Measurements from ENCODE around the gene RND2.
A peak's percentile ranks its signal among the peaks of the same experiment; 100 is the strongest.

RND2 gene

DNA sequence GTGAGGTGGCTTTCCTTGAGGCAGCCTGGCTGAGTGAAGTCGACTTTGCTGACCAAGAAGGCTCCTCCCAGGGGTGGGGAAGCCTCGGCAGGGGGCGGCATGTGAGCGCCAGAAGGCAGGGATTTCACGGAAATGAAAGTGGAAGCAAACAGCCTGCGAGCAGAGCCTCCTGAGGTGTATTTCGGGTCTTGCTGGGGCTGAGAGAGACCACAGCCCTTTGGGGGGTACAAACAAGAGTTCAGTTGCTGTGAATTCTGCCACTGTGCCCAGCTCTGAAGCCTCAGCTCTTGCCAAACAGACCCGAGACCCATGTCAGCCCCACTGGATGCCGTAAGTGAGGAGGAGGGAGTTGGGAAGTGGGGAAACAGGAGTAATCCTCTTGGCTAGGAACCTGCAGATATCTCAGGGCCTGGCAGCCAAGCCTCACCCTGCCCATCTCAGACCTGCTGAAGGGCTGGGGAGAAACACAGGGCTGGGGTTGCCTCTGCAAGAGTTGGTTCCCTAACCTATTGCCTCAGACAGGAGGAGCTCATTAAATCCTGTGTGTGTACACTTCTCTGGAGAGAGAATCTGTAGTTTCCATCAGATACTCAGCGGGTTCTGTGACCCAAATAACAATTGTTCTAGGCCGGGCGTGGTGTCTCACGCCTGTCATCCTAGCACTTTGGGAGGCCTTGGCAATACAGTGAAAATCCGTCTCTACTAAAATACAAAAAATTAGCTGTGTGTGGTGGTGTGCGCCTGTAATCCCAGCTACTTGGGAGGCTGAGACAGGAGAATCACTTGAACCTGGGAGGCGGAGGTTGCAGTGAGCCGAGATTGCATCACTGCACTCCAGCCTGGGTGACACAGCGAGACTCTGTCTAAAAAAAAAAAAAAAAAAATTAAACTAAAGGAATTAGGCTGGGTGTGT is 18.1 kb upstream of the RND2 start, which contains the start of gene IFI35:
TSS of gene IFI35 (plus strand) at position 146 of the 913 bp plus-strand sequence. CDS start at position 310, 164 bp downstream.
- DNase-seq = peak; percentile 77 to 79

GRCh38 chr17:43010667-43011308 is 14.2 kb upstream of the RND2 start:
- no peak for DNase-seq

GRCh38 chr17:43011728-43012472 is 13.1 kb upstream of the RND2 start:
- no peak for DNase-seq

- no peak for DNase-seq
These were observed 11.7 kb upstream of the RND2 start for GRCh38 chr17:43013296-43013695.

DNA sequence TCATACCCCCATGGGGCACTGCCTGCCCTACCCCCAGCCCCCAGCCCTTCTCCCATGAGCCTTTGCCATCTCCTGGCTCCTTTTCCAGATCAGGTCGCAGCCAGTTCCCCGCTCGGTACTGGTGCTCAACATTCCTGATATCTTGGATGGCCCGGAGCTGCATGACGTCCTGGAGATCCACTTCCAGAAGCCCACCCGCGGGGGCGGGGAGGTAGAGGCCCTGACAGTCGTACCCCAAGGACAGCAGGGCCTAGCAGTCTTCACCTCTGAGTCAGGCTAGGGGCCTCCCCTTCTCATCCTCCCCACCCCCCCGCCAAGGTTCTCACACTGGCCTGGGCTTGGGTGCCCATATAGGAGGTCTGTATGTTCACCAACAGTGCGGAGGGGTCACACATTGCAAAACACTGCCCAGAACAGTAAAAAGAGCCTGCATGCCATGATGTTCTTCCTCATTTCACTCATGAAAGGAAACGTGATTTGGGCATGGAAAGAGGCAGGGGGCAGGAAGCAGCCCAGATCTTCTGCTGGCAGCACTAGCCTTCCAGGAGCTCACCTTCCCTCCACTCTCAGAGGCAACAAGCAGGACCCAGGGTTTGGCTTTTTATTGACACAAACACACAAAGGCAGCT is 10.9 kb upstream of the RND2 start:
- no peak for DNase-seq

- no peak for DNase-seq
These were observed 10.1 kb upstream of the RND2 start for GRCh38 chr17:43014649-43015542.

DNA sequence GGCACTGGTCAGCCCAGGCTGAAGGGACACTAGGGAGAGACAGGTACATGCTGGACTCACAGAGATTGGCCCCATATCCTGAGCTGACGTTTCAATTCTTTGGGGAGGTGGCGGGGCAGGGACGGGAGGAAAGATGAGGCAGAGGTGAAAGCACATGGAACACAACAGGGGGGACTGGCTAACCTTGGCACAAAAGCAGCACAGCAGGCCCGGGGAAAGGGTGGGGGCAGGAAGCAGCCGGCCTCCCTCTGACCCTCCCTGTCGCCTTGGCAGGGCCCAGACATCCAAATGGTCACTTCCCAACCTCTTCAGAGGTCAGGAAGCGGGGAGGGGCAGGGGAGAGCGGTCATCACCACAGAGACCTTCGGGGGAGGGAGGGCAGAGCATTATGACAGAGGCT is 9.5 kb upstream of the RND2 start:
- DNase-seq = no peak

- DNase-seq = no peak
These were observed 8.8 kb upstream of the RND2 start for GRCh38 chr17:43016216-43016615.

GRCh38 chr17:43018008-43018853 is 6.8 kb upstream of the RND2 start:
- DNase-seq = no peak

DNA sequence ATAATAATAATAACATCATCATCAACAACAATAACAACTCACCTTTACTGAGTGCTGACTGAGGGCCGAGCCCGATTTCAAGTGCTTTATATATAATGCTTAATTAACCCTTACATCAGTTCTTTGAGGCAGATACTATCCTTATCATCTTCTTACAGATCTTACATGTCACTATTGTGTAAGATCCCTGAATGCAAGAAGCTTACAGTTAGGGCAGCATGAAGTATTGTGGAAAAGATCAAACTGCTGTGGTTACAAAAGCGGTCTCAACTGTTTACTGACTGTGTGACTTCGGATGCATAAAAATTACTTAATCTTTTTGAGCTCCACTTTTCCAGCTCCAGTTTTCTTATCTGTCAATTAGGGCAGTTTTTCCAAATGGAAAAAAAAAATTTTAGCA is 6.1 kb upstream of the RND2 start:
- DNase-seq = no peak

- no peak for DNase-seq
These were observed 5.6 kb upstream of the RND2 start for GRCh38 chr17:43019418-43019817.

DNA sequence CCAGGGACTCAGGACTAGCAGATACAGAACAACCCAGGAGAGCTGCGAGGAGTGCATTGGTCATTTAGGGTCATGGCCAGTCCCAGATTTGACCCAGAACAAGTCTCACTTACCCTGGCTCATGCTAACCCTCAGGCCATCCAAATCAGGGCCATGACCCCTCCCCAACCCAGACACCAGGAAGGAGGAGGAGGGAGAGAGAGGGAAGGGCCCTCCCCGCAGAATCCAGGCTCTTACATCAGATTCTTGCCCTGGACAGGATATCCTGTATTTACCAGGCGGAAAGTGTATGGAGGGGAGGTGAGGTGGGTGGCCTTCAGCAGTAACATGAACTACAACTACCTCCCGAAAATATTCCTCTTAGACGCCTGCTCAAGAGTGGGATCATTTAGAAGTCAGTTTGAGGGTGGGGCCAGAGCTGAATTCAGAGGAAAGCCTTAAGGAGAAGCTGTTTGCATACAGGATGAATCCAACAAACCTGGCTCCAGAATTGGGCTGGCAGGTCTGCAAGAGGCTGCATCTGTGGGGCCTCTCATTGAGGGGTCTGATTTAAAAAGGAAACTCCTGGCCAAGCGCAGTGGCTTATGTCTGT is 4.9 kb upstream of the RND2 start:
- DNase-seq = no peak

DNA sequence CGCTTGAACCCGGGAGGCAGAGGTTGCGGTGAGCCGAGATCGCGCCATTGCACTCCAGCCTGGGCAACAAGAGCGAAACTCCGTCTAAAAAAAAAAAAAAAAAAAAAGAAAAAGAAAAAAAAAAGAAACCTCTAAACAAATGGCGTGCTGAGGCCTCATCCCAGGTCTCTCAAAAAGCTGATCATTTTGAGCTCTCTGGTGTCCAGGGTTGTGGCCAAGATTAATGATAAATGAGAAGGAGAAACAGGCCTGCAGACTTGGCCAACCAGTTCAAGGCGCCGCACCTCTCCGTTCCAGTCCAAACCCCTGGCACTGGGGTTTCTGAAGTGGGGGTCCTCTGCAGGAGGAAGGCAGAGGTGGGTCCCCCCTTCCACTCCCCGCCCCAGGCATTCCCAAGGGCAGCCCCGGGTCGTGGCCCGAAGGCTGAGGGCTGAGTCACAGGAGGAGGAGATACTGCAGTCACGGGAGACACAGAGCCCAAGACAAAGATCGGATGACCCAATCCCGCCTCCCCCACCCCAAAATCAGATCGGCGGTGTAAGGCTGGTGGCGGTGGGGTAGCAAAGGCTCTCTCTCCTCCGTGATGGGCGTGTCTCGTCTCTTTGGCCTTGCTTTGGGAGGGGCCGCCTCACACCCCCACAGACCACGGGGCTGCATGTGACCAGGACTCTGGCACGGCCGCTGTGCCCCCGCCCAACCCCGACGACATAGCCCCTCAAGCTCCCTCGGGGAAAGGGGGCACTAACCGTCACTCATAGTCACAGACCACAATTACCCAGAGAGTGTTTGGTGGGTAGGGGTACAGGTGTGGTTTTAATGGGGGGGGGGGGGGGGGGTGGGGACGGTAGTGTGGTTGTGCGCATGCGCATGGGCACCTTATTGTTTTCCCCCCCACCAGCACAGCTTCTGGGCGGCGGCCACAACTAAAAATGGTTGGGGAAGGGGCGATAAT is 4.0 kb upstream of the RND2 start:
- no peak for DNase-seq

GRCh38 chr17:43021741-43022512 is 3.1 kb upstream of the RND2 start, which contains the start of gene VAT1:
Gene VAT1, minus strand, starts transcription at chr17:43022385. Its CDS starts 63 bp downstream, at chr17:43022322.
- DNase-seq = peak; percentile 65 to 66

GRCh38 chr17:43025290-43025657 is 243 bp downstream of the RND2 start:
- no peak for DNase-seq

- no peak for DNase-seq
These were observed 921 bp downstream of the RND2 start for GRCh38 chr17:43025766-43026537.

- DNase-seq = no peak
These were observed 1.6 kb downstream of the RND2 start for GRCh38 chr17:43026595-43026994.

Data from stimulated activated CD4-positive, alpha-beta T cell treated with anti-CD3 and anti-CD28 coated beads, Interleukin-2, amount 100 ng/mL, for 48 hours (primary cell).